Measurements from ENCODE around the gene MAGEA8. TPM values are rescaled to one million over a fixed set of nuclear protein-coding genes. Genes with fewer than 3 reads are reported as not detected.

Gene MAGEA8
- total RNA-seq, 2 donors from 2014 or later: not detected

- no peaks in the 10 kb centered on the region for H3K4me1 ChIP-seq
- intact Hi-C loops (cut with DNase I): no loop called here
- no peak for ATAC-seq
- DNase-seq: no peak
- no peak overlapping the region for H3K4me3 ChIP-seq
- no peak overlapping the region for H3K27ac ChIP-seq
- no peaks in the 10 kb centered on the region for H3K36me3 ChIP-seq (replicated peaks in 1 of 2; ENCODE audit: insufficient read depth in 1 of 2, low read depth in 2 of 2)
- H3K27me3 ChIP-seq: no peaks in the 10 kb centered on the region
- no peak for TF ChIP-seq POLR2A (IDR thresholded peaks at IDR 0.05)
- TF ChIP-seq CTCF (IDR thresholded peaks at IDR 0.05): no peak
- no peaks in the 10 kb centered on the region for H3K9me3 ChIP-seq
These were observed 29.1 kb upstream of the MAGEA8 start for GRCh38 chrX:149851864-149852263.

DNA sequence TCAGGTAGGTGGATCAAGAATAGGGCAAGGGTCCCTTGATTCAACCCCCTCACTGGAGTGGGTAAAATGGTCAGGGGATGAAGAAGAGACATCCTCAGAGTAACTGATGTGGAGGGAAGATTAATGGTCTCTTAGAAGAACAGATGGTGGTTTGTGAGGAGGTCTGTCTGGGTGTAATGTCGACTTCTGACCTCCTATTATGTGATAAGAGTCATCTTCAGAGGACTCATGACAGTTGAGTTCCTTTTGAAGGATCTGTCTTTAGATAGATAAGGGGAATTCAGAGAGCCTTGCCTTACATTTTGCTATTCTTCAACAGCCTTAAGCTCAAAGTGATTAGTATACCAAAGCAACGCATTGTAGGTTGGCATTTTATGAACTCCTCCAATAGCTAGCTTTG is 27.1 kb upstream of the MAGEA8 start:
- no peaks in the 10 kb centered on the region for H3K9me3 ChIP-seq
- no peaks in the 10 kb centered on the region for H3K27me3 ChIP-seq
- TF ChIP-seq CTCF (IDR thresholded peaks at IDR 0.05): no peak
- no peak for TF ChIP-seq POLR2A (IDR thresholded peaks at IDR 0.05)
- intact Hi-C loops (cut with DNase I): no loop called here
- no peaks in the 10 kb centered on the region for H3K4me1 ChIP-seq
- H3K4me3 ChIP-seq: no peak overlapping the region
- no peak overlapping the region for H3K27ac ChIP-seq
- WGBS, 2 donors: 56 to 61% methylated on average over 2 of the region's 2 CpGs
- ATAC-seq (no peak), DNase-seq (no peak)
- no peaks in the 10 kb centered on the region for H3K36me3 ChIP-seq (replicated peaks in 1 of 2; ENCODE audit: insufficient read depth in 1 of 2, low read depth in 2 of 2)

DNA sequence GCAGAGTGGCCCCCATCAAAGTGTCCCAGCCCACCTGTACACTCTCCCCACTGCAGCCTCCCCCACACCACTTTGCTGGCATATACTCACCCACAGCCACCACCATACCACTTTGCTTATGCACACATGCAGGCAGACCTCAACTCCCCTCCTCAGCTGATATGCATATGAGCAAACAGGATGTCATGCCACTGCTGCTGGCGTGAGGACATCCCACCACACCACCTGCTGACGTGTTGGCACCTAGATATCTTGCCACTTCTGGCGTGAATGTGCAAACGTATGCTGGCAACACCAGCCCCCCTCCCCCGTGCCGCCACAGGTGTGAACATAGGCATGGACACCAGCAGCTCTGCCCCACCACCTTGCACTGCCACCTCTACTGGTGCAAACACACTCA is 22.4 kb upstream of the MAGEA8 start:
- Histone ChIP-seq H3K27ac (no peak overlapping the region), H3K36me3 (replicated peaks in 1 of 2; ENCODE audit: insufficient read depth in 1 of 2, low read depth in 2 of 2) (no peaks in the 10 kb centered on the region), H3K9me3 (no peaks in the 10 kb centered on the region), H3K27me3 (no peaks in the 10 kb centered on the region), H3K4me1 (no peaks in the 10 kb centered on the region), H3K4me3 (no peak overlapping the region)
- WGBS, 2 donors: 30 to 74% methylated on average over 2 to 6 of the region's 6 CpGs
- TF ChIP-seq POLR2A (IDR thresholded peaks at IDR 0.05) (no peak), CTCF (IDR thresholded peaks at IDR 0.05) (no peak)
- DNase-seq (no peak), ATAC-seq (no peak)
- intact Hi-C loops (cut with DNase I): no loop called here

DNA sequence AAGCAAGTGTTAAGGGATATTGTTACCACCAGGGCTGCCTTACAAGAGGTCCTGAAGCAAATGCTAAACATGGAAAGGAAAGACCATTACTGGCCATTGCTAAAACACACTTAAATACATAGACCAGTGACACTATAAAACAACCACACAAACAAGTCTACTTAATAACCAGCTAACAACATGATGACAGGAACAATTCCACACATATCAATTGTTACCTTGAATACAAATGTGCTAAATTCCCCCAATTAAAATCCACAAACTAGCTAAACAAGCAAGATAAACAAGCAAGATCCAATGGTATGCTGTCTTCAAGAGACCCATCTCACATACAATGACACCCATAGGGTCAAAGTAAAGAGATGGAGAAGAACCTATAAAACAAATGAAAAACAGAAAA is 20.5 kb upstream of the MAGEA8 start:
- ATAC-seq (no peak), DNase-seq (no peak)
- Histone ChIP-seq H3K4me1 (no peaks in the 10 kb centered on the region), H3K27me3 (no peaks in the 10 kb centered on the region), H3K27ac (no peak overlapping the region), H3K9me3 (no peaks in the 10 kb centered on the region), H3K4me3 (no peak overlapping the region), H3K36me3 (replicated peaks in 1 of 2; ENCODE audit: insufficient read depth in 1 of 2, low read depth in 2 of 2) (no peaks in the 10 kb centered on the region)
- intact Hi-C loops (cut with DNase I): no loop called here
- no peak for TF ChIP-seq CTCF (IDR thresholded peaks at IDR 0.05)

GRCh38 chrX:149865390-149865789 is 15.6 kb upstream of the MAGEA8 start:
- intact Hi-C loops (cut with DNase I): no loop called here
- no peak for DNase-seq

More at GRCh38 chrX:149865390-149865789, 15.6 kb upstream of the MAGEA8 start:
- TF ChIP-seq POLR2A (IDR thresholded peaks at IDR 0.05): no peak
- TF ChIP-seq CTCF (IDR thresholded peaks at IDR 0.05): no peak
- no peak for ATAC-seq
- 66 to 67% methylated on average over 2 of the region's 2 CpGs for WGBS, 2 donors
- no peaks in the 10 kb centered on the region for H3K4me1 ChIP-seq
- H3K9me3 ChIP-seq: no peaks in the 10 kb centered on the region
- H3K36me3 ChIP-seq (replicated peaks in 1 of 2; ENCODE audit: insufficient read depth in 1 of 2, low read depth in 2 of 2): no peaks in the 10 kb centered on the region
- H3K27me3 ChIP-seq: no peaks in the 10 kb centered on the region
- no peak overlapping the region for H3K27ac ChIP-seq
- H3K4me3 ChIP-seq: no peak overlapping the region

Data from body of pancreas (tissue), 4 donors.